Activated T-helper 1 cell treated with anti-CD3 and anti-CD28 coated beads, Interleukin-12 subunit alpha, Interleukin-12 subunit beta, Interleukin-2, Interleukin-4 antibody, amounts not matched to agents 30 ng/mL and 10 ng/mL and 1 ng/mL, durations not matched to agents 14 hours and 24 hours and 36 hours (primary cell): Measurements from ENCODE around the gene MMD2. TPM values are rescaled to one million over a fixed set of nuclear protein-coding genes. Genes with fewer than 3 reads are reported as not detected.
"Not testable (repeated sequence)": the region's sequence is repeated elsewhere in the genome, so short reads cannot be mapped to it uniquely, and the experiment has no call there.

Experiments
- DNase-seq: peaks from one replicate; pipeline ENCODE4 v3.0.0; 2021; ENCODE audit warnings: low spot score
- H3K27ac Mint-ChIP-seq: one replicate; pipeline ENCODE4 v1.8.0; 2021; ENCODE audit warnings: mild to moderate bottlenecking, mixed read lengths
- H3K27me3 Mint-ChIP-seq: one replicate; pipeline ENCODE4 v1.8.0; 2022; ENCODE audit warnings: mild to moderate bottlenecking, moderate library complexity, mixed read lengths; ENCODE audit not compliant: insufficient read depth
- H3K36me3 Mint-ChIP-seq: one replicate; pipeline ENCODE4 v1.8.0; 2021; ENCODE audit warnings: low read depth, mixed read lengths
- H3K4me1 Mint-ChIP-seq: one replicate; pipeline ENCODE4 v1.8.0; 2021; ENCODE audit warnings: low read depth, mixed read lengths
- H3K4me3 Mint-ChIP-seq: one replicate; pipeline ENCODE4 v1.8.0; 2021; ENCODE audit warnings: mild to moderate bottlenecking, moderate library complexity, mixed read lengths
- H3K9me3 Mint-ChIP-seq: one replicate; pipeline ENCODE4 v1.8.0; 2021; ENCODE audit warnings: mixed read lengths
- intact Hi-C: fragments of 100-400 bp; cut with micrococcal nuclease; formaldehyde crosslinking; loops from one replicate; pipeline ENCODE4 v1.15.1; 2024
- total RNA-seq: library from RNA; stranded (reverse); gene quantifications from 2 replicates; pipeline ENCODE4 v1.2.3, GENCODE V29; 2022

MMD2 gene, protein sequence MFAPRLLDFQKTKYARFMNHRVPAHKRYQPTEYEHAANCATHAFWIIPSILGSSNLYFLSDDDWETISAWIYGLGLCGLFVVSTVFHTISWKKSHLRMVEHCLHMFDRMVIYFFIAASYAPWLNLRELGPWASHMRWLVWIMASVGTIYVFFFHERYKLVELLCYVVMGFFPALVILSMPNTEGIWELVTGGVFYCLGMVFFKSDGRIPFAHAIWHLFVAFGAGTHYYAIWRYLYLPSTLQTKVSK
- not detected in 2 replicates for total RNA-seq

DNA sequence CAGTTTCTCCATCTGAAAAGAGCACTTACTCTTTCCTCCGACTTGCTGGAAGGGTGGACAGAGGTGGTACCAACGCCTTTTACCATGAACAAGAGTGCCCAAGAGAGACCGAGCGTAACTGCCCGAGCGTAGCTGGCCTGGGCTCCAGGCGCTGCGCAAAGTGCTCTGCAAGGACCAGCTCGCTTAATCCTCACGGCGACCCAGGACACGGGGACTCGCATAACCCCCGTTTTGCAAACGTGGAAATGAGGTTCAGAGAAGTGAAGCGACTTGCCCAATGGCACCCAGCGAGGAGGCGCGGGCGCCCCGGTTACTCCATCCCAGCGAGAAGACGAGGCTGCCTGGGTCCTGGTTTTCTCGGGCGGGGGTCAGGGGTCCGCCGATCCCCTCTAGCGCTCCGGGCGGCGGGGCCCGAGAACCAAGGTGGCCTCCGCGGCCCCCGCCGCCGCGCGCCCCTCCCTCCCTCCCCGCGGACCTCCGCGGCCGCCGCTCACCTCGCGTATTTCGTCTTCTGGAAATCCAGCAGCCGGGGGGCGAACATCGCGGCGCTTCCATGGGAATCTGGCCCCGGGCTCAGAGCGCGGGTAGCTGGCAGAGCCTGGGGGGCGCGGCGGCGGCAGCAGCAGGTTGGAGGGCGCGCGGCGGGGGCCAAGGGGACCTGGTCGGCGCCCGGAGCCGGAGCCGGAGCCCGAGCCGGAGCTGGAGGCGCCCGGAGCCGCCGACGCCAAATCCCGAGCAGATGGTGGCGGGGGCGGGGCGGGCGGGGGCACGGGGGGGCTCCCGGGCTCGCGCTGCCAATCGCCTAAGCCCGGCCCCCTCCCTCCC is at the start of gene MMD2:
TSS of gene MMD2 (minus strand) at position 711 of the 825 bp plus-strand sequence. CDS start at position 541, 170 bp downstream.
- Mint-ChIP-seq H3K27ac (no peak within 1 kb of the TSS), H3K9me3 (no peaks in the 10 kb centered on the region), H3K4me3 (no peak within 1 kb of the TSS), H3K27me3 (peaks cover 28% of the 10 kb centered on the region), H3K36me3 (no peaks in the 10 kb centered on the region), H3K4me1 (no peaks in the 10 kb centered on the region)
- intact Hi-C loops = no loop called here
- no peak for DNase-seq

DNA sequence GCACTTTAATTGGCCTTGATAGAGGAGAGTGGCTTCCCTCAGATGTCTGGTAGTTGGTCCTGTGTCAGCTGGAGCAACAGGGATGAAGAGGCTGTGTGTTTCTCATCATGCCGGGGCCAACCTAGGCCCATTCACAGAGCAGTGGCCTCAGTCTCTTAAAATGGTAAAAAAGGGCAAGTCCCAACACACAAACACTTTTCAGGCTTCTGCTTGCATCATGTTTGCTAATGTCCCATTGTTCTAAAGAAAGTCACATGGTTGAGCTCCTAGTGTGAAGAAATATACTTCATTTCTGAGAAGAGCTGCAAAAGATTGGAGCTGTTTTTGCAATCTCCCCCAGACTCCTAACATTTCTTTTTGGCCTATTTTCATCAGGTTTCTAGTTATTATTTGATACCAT is 46.1 kb upstream of the MMD2 start:
- intact Hi-C loops = no loop called here
- H3K4me1 Mint-ChIP-seq = no peaks in the 10 kb centered on the region
- DNase-seq = no peak
- H3K4me3 Mint-ChIP-seq = no peak overlapping the region
- H3K27ac Mint-ChIP-seq = no peak overlapping the region
- H3K9me3 Mint-ChIP-seq = peaks cover 14% of the 10 kb centered on the region
- H3K36me3 Mint-ChIP-seq = peaks cover 32% of the 10 kb centered on the region
- H3K27me3 Mint-ChIP-seq = no peaks in the 10 kb centered on the region

DNA sequence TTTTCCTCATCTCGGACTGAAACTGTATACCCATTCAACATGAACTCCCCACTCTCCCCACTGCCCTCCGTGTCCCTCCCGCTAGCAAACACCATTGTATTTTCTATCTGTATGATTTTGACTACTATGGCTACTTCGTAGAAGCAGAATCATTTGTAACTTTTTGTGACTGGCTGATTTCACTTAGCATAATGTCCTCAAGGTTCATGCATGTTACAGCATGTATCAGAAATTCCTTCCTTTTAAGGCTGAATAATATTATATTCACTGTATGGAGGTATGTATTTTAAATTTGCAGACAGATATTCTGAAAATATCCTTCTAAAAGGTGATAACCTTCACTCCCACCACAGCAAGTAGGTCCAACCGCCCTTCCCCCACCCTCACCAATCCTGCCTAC is 42.9 kb upstream of the MMD2 start:
- H3K9me3 Mint-ChIP-seq = peaks cover 3% of the 10 kb centered on the region
- no peak overlapping the region for H3K4me3 Mint-ChIP-seq
- peaks cover 27% of the 10 kb centered on the region for H3K36me3 Mint-ChIP-seq
- intact Hi-C loops = no loop called here
- no peaks in the 10 kb centered on the region for H3K27me3 Mint-ChIP-seq
- no peak overlapping the region for H3K27ac Mint-ChIP-seq
- peaks cover 11% of the 10 kb centered on the region for H3K4me1 Mint-ChIP-seq
- no peak for DNase-seq

DNA sequence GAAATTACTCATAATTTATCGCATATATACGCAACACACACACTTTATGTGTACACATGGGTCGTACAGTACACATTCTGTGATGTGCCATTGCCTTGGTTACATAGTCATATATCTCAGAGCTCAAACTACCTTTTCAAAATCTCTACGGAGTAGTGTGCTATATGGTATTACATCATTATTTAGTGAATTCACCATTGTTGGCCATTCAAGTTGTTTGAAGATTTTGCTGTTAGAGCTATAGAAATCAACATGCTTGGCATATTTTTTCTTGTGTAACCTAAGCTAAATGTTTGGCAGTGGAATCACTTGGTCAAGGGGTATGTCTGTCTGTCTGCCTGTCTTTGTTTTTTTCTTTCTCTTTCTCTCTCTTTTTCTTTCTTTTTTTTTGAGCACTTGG is 42.0 kb upstream of the MMD2 start:
- H3K36me3 Mint-ChIP-seq = peaks cover 29% of the 10 kb centered on the region

DNA sequence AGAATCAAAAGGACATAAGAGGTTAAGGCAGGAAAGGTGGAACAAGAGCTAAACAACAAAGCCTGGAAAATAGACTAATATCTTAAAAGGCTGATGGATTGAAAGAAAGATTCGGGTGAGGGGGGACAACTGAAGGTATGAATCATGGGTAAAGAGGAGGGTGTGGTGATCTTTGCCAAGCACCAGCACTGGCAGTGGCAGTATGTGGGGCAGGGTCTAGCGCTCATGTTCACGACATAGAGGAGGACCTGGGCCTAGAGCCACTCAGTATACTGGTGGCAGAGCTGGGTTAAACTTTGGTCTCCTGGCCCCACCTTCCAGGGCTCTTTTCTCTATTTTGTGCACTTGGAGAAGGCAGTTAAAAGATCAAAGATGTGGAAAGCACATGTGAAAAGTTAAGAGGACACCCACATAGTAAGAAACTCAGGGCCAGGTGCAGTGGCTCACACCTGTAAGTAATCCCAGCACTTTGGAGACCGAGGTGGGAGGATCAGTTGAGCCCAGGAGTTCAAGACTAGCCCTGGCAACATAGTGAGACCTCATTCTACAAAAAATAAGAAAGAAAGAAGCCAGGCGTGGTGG is 40.5 kb upstream of the MMD2 start:
- peaks cover 27% of the 10 kb centered on the region for H3K36me3 Mint-ChIP-seq
- no peak overlapping the region for H3K4me3 Mint-ChIP-seq
- intact Hi-C loops = no loop called here
- H3K4me1 Mint-ChIP-seq = peaks cover 11% of the 10 kb centered on the region
- no peaks in the 10 kb centered on the region for H3K9me3 Mint-ChIP-seq
- no peaks in the 10 kb centered on the region for H3K27me3 Mint-ChIP-seq
- no peak overlapping the region for H3K27ac Mint-ChIP-seq
- DNase-seq = no peak

More for the DNA sequence above, 42.0 kb upstream of the MMD2 start:
- Mint-ChIP-seq H3K9me3 (peaks cover 3% of the 10 kb centered on the region), H3K27ac (no peak overlapping the region), H3K4me1 (peaks cover 11% of the 10 kb centered on the region), H3K27me3 (no peaks in the 10 kb centered on the region), H3K4me3 (no peak overlapping the region)
- no peak for DNase-seq
- intact Hi-C loops = no loop called here

DNA sequence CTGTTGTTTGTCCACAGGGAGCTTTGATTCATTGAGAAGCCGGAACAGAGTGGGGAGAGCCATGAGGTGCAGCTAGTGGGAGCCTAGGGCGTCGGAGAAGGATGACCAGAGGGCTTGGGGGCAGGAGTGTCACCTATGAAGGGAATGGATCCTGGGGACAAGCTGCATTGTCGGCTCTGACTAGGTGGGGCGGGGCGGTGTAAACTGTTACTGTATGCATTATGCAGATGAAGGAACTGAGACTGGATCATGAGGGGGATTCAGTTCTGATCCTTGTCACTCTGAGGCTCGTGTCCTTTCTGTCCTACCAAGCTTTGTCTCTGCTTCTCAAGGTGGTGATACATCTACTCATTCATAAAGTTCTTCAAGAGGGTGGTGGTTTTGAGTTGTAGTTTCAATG is 39.9 kb upstream of the MMD2 start:
- Mint-ChIP-seq H3K4me3 (no peak overlapping the region), H3K27ac (no peak overlapping the region), H3K27me3 (no peaks in the 10 kb centered on the region), H3K9me3 (no peaks in the 10 kb centered on the region), H3K4me1 (peaks cover 11% of the 10 kb centered on the region), H3K36me3 (peaks cover 27% of the 10 kb centered on the region)
- intact Hi-C loops = no loop called here
- DNase-seq = no peak

DNA sequence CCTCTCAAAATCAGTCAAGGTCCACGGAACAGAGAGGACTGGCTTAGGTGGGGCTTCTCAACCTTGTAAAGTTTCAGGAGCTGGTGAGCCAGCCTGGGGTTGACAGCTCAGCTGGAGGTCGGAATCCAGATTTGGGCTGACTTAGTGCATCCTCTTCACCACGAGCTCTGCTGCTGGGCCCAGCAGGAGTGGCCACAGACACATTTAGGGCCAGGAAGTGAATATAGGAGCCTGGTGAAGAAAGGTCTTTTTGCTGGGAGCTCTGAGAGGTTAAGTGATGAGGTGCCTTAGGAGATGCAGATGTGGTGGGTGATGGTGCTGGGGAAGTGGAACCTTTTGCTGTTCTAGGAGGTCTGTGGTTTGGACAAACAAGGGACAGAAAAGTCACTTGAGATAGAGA is 39.3 kb upstream of the MMD2 start:
- no peak for DNase-seq
- no peaks in the 10 kb centered on the region for H3K9me3 Mint-ChIP-seq
- peaks cover 27% of the 10 kb centered on the region for H3K36me3 Mint-ChIP-seq
- no peaks in the 10 kb centered on the region for H3K27me3 Mint-ChIP-seq
- intact Hi-C loops = no loop called here
- H3K4me1 Mint-ChIP-seq = peaks cover 11% of the 10 kb centered on the region
- H3K4me3 Mint-ChIP-seq = no peak overlapping the region
- no peak overlapping the region for H3K27ac Mint-ChIP-seq

DNA sequence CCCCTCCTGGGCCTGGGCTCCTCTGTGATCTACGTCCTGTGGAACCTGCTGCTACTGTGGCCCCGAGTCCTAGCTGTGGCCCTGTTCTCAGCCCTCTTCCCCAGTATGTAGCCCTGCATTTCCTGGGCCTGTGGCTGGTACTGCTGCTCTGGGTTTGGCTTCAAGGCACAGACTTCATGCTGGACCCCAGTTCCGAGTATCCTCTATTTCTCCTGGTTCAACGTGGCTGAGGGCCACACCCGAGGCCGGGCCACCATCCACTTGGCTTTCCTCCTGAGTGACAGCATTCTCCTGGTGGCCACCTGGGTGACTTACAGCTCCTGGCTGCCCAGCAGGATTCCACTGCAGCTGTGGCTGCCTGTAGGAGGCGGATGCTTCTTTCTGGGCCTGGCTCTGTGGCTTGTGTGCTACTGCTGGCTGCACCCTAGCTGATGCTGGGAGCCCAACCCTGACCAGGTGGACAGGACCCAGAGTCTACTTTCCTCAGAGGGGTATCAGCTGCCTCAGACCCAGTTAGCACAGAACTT is 37.8 kb upstream of the MMD2 start:
- Mint-ChIP-seq H3K27me3 (no peaks in the 10 kb centered on the region), H3K27ac (no peak overlapping the region), H3K36me3 (peaks cover 21% of the 10 kb centered on the region), H3K4me1 (peaks cover 11% of the 10 kb centered on the region), H3K4me3 (no peak overlapping the region), H3K9me3 (no peaks in the 10 kb centered on the region)
- no peak for DNase-seq
- intact Hi-C loops = no loop called here

DNA sequence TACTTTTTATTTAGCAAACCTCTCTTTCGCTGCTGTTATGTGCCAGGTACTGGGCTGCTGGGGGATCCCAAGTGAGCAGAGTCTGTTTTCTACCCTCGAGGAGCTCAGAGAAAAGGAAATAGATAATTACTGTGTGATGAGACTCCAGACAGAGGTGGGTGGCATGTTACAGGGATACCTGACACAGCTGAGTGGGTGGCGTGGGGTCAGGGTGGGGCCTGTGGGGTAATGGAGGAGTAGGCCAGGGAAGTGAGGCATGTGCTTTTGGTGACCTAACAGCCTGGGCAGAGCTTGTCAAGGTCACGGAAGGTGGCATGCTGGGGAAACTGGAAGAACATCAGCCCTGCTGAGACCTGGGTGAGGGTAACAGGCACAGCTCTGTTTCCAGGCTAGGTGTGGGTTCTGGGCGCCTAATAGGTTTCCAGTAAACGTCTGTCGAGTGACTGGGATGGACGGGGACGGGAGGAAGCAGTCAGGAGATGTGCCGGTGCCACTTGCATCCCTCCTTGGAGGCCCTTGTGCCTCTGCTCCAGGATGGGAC is 36.5 kb upstream of the MMD2 start:
- Mint-ChIP-seq H3K4me1 (peaks cover 11% of the 10 kb centered on the region), H3K36me3 (peaks cover 20% of the 10 kb centered on the region)

DNA sequence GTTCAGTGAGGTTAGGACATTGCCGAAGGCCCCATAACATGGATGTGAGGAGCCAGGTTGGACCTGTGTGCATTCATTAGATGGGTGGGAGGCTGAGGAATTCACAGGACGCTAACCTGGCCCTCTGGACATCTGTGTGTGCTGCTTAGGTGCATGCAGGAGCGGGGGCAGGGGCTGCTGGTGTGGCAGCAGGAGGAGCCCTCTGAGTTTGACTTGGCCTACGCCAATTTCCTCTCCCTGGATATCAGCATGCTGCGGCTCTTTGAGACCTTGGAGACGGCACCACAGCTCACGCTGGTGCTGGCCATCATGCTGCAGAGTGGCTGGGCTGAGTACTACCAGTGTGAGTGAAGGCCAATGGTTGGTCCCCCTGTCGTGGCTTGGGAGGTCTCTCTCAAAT is 34.5 kb upstream of the MMD2 start:
- Mint-ChIP-seq H3K4me1 (peaks cover 4% of the 10 kb centered on the region), H3K27me3 (no peaks in the 10 kb centered on the region), H3K4me3 (no peak overlapping the region), H3K36me3 (peaks cover 18% of the 10 kb centered on the region), H3K27ac (no peak overlapping the region), H3K9me3 (no peaks in the 10 kb centered on the region)
- intact Hi-C loops = no loop called here
- DNase-seq = no peak

More for the DNA sequence above, 36.5 kb upstream of the MMD2 start:
- DNase-seq = no peak
- Mint-ChIP-seq H3K9me3 (no peaks in the 10 kb centered on the region), H3K4me3 (no peak overlapping the region), H3K27ac (no peak overlapping the region), H3K27me3 (no peaks in the 10 kb centered on the region)
- intact Hi-C loops = no loop called here

DNA sequence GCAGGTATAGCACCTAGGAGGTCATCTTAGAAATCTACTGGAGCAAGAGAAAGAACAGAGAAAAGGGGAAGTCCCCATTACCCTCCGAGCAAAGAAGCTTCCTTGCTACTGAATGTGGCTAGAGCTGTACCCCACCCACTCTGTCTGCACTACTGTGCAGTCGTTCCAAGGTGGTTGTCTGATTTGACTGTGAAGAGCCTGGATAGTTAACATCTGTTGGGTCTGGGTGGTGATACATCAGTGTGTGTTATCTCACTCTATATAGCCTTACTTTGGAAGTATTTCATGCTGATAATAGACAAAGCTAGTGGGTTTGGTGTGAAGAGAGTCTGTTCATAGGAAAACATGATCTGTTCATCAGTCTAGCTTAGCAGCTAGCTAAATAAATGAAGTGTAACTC is 23.8 kb upstream of the MMD2 start:
- intact Hi-C loops, H3K27me3 Mint-ChIP-seq, H3K27ac Mint-ChIP-seq, DNase-seq, H3K4me3 Mint-ChIP-seq, H3K9me3 Mint-ChIP-seq: not testable (repeated sequence)
- Mint-ChIP-seq H3K4me1 (peaks cover 20% of the 10 kb centered on the region), H3K36me3 (peaks cover 62% of the 10 kb centered on the region)

DNA sequence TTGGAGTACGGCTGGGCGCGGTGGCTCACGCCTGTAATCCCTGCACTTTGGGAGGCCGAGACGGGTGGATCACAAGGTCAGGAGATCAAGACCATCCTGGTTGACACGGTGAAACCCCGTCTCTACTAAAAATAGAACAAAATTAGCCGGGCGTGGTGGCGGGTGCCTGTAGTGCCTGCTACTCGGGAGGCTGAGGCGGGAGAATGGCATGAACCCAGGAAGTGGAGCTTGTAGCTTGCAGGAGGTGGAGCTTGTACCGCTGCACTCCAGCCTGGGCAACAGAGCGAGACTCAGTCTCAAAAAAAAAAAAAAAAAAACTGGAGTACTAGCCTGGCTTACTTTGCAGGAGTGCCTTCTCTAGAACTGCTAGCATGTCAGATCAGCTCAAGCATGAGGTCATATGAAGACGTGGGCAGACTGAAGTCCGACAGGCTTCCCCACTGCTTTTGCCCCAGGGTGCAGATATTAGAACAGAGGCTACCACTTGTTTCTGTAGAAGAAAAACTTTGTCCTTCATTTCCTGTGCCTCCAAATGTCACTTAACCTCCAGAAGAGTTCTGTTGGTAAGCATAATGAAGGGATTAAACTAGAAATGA is 22.4 kb upstream of the MMD2 start:
- Mint-ChIP-seq H3K4me1 (peaks cover 21% of the 10 kb centered on the region), H3K36me3 (peaks cover 66% of the 10 kb centered on the region)
- H3K27ac Mint-ChIP-seq, DNase-seq, H3K4me3 Mint-ChIP-seq, H3K27me3 Mint-ChIP-seq, intact Hi-C loops, H3K9me3 Mint-ChIP-seq: not testable (repeated sequence)
